Fibroblast of lung (primary cell): Measurements from ENCODE around the gene ZDHHC22.

Source experiments
- CTCF ChIP-seq, 2 donors: IDR thresholded peaks in 1 of 2; conservative IDR thresholded peaks in 1 of 2; 1 replicate in 1 of 2; 2 replicates in 1 of 2; pipeline ENCODE4 v1.5.1; 2011 to 2012; ENCODE audit warnings: low read length in 2 of 2, control low read depth in 1 of 2, inconsistent platforms in 1 of 2, low read depth in 1 of 2, mild to moderate bottlenecking in 1 of 2
- EZH2 ChIP-seq: IDR thresholded peaks from 2 replicates; pipeline ENCODE4 v1.5.1; 2012; ENCODE audit warnings: low read length, control low read depth, mild to moderate bottlenecking; ENCODE audit errors: missing control alignments

DNA sequence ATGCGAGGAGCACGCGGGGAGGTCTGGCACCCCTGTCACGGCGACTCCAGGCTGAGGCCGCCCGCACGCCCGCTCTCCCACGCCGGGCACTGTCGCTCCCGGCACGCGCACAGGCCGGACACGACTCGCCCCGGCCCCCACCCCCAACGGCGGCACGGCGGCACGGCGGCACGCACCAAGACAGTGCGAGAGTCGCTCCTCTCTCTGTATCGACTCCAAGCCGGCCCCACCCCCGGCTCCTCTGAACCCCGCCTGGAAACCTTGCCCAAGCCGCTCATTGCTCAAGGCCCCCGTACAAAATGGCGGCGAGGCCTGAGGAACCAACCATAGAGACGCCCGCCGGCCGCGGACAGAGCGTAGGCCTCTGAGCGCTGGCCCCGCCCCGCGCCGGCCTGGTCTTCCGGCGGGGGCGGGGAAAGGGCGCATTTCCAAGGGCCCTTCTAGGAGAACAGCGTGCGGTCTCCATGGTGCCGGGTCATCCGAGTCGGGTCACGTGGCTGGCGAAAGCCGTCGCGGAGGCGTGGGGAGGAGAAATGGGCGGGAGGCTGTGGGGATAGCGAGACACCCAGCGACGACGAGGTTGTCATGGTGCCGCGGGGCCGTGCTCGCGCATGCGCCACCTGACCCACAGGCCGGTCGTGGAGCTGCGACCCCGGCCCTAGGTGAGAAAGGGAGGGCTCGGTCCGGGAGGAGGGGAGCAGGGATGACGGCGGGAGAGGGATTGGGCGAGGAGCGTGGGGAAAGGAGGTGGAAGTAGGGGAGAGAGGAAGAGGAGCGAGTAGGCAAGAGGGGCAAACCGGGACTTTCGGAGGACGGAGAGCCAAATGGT is 43.7 kb downstream of the ZDHHC22 start, which contains the start of gene CIPC:
- no peak for TF ChIP-seq CTCF (conservative IDR thresholded peaks at IDR 0.05 in 1 of 2, IDR thresholded peaks at IDR 0.05 in 1 of 2; ENCODE audit: low read depth in 1 of 2, low read length in 2 of 2)
- TF ChIP-seq EZH2 = no peak
